Activated naive CD4-positive, alpha-beta T cell treated with anti-CD3 and anti-CD28 coated beads, Interleukin-2, amount 50 U/mL, for 24 hours (primary cell): Measurements from ENCODE around the gene IFNAR1.
A peak's percentile ranks its signal among the peaks of the same experiment; 100 is the strongest.

Source experiments
- H3K27ac Mint-ChIP-seq: one replicate; pipeline ENCODE4 v1.8.0; 2021; ENCODE audit warnings: mild to moderate bottlenecking, mixed read lengths
- H3K27me3 Mint-ChIP-seq: one replicate; pipeline ENCODE4 v1.8.0; 2021; ENCODE audit warnings: mixed read lengths
- H3K36me3 Mint-ChIP-seq: one replicate; pipeline ENCODE4 v1.8.0; 2021; ENCODE audit warnings: mixed read lengths
- H3K4me1 Mint-ChIP-seq: one replicate; pipeline ENCODE4 v1.8.0; 2021; ENCODE audit warnings: mixed read lengths
- H3K4me3 Mint-ChIP-seq: one replicate; pipeline ENCODE4 v1.8.0; 2021; ENCODE audit warnings: mild to moderate bottlenecking, mixed read lengths
- H3K9me3 Mint-ChIP-seq: one replicate; pipeline ENCODE4 v1.8.0; 2021; ENCODE audit warnings: mixed read lengths

IFNAR1 gene

DNA sequence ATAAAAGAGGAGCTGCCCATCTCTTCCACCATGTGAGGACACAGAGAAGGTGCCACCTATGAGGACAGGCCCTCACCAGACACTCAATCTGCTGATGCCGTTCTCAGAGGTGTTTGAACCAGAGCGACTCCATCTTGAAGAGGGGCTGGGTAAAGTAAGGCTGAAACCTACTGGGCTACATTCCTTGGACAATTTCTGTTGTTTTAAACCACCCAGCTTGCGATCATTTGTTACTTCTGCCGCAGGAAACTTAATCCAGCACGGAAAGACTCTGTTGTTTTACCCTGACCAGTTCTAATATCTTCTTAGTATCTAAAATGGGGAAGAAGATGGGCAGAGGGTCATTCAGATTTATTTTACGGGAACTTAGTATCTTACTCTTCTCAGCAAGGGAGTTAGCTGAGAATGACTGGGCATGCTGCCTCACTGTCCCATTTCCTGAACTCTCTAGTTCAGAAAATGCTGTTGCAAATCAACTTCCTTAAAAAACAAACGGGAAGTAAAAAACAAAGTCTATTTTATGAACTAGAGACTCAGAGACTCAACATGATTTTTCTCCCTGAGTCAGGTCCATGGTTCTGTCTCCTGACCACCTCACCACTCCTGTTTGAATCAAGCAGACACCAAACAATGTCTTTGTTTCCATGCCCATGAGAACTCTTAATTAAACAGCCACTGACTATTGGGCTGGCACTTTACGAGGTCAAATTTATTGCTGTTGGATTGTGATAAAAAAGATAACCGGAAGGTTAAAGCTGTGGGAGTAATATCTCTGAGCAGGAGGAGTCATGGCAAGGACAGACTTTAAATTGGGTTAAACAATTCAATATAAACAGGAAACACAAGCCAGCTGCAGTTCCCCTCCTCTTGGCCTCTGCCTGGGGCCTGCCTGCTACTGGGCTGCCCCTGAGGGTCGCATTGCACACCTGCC is 23.8 kb upstream of the IFNAR1 start:
- peak overlapping the region; percentile 26 for H3K4me3 Mint-ChIP-seq
- peak overlapping the region; percentile 81 for H3K27ac Mint-ChIP-seq
- no peaks in the 10 kb centered on the region for H3K27me3 Mint-ChIP-seq
- H3K4me1 Mint-ChIP-seq, result peaks cover 63% of the 10 kb centered on the region
- no peaks in the 10 kb centered on the region for H3K9me3 Mint-ChIP-seq
- peaks cover 1% of the 10 kb centered on the region for H3K36me3 Mint-ChIP-seq

DNA sequence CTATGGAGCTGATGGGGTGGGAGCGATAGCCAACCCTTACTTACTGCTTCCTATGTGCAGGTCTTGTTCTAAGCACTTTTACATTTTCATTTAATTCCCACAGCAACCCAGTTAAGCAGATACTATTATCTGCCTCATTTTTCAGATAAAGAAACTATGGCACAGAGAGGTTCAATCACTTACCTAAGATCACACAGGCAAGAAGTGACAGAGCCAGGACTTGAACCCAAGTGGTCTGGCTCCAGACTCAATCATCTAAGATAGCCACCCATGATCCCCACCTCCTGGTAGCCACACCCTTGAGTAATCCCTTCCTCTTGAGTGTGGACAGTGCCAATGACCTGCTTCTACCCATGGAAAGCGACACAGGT is 23.2 kb upstream of the IFNAR1 start:
- Mint-ChIP-seq H3K9me3 (no peaks in the 10 kb centered on the region), H3K4me1 (peaks cover 63% of the 10 kb centered on the region), H3K36me3 (peaks cover 1% of the 10 kb centered on the region), H3K27me3 (no peaks in the 10 kb centered on the region), H3K4me3 (no peak overlapping the region), H3K27ac (no peak overlapping the region)

DNA sequence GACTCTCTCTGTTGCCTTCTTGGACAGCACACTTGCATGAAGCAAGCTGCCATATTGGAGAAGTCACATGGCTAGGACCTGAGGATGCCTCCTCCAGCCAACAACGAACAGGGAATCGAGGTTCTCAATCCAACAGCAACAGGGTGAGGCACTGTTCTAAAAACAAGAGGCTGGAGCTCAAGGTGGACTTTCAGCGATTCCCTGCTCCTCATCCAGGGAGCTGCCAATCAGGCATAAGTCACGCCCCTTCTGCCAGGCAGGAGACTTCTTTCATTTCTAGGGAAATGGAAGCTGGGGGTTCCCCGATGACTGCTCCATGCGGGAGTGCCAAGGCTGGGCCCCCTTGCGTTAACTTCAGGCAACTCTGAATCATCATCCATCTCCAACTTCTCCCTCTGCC is 22.7 kb upstream of the IFNAR1 start:
- H3K27ac Mint-ChIP-seq, result peak overlapping the region; percentile 63
- H3K4me3 Mint-ChIP-seq, result no peak overlapping the region
- H3K4me1 Mint-ChIP-seq, result peaks cover 62% of the 10 kb centered on the region

GRCh38 chr21:33302796-33303195 is 22.0 kb upstream of the IFNAR1 start:
- Mint-ChIP-seq H3K27me3 (no peaks in the 10 kb centered on the region), H3K9me3 (no peaks in the 10 kb centered on the region), H3K4me1 (peaks cover 57% of the 10 kb centered on the region), H3K4me3 (no peak overlapping the region), H3K27ac (no peak overlapping the region), H3K36me3 (no peaks in the 10 kb centered on the region)

More for the DNA sequence above, 22.7 kb upstream of the IFNAR1 start:
- peaks cover 1% of the 10 kb centered on the region for H3K36me3 Mint-ChIP-seq
- H3K27me3 Mint-ChIP-seq, result no peaks in the 10 kb centered on the region
- no peaks in the 10 kb centered on the region for H3K9me3 Mint-ChIP-seq

- Mint-ChIP-seq H3K27me3 (no peaks in the 10 kb centered on the region), H3K9me3 (no peaks in the 10 kb centered on the region), H3K36me3 (no peaks in the 10 kb centered on the region), H3K4me3 (no peak overlapping the region), H3K4me1 (peaks cover 48% of the 10 kb centered on the region), H3K27ac (no peak overlapping the region)
Observed at GRCh38 chr21:33305344-33305671, 19.5 kb upstream of the IFNAR1 start.

DNA sequence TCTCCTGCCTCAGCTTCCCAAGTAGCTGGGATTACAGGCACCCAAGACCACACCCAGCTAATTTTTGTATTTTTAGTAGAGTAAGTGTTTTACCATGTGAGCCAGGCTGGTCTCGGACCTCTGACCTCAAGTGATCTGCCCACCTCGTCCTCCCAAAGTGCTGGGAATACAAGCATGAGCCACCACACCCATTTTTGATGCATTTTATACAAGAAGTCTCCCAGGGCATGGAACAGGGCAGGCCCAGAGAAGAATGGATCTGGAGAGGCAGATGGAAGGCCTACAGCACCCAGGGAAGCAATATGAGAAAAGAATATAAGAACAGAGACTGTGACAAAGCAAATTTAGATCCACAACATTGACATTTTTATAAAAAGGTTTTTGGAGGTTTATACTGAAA is 18.8 kb upstream of the IFNAR1 start:
- Mint-ChIP-seq H3K9me3 (no peaks in the 10 kb centered on the region), H3K36me3 (no peaks in the 10 kb centered on the region), H3K4me3 (no peak overlapping the region), H3K4me1 (peaks cover 42% of the 10 kb centered on the region), H3K27me3 (no peaks in the 10 kb centered on the region), H3K27ac (no peak overlapping the region)

GRCh38 chr21:33308586-33309490 is 15.9 kb upstream of the IFNAR1 start:
- H3K36me3 Mint-ChIP-seq, result no peaks in the 10 kb centered on the region
- peaks cover 26% of the 10 kb centered on the region for H3K4me1 Mint-ChIP-seq
- H3K27me3 Mint-ChIP-seq, result no peaks in the 10 kb centered on the region
- H3K9me3 Mint-ChIP-seq, result no peaks in the 10 kb centered on the region
- H3K27ac Mint-ChIP-seq, result no peak overlapping the region
- no peak overlapping the region for H3K4me3 Mint-ChIP-seq

DNA sequence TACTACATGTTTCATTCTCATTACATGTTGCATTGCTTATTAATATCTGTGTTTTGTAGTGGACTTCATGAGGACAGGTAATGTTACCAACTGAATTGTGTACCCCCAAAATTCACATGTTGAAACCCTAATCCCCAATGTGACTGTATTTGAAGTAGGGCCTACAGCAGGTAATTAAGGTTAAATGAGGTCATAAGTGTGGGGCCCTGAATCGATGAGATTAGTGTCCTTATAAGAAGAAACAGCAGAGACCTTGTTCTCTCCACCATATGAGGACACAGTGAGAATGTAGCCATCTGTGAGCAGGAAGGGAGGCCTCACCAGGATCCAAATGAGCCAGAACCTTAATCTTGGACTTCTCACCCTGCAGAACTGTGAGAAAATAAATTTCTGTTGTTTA is 15.0 kb upstream of the IFNAR1 start:
- Mint-ChIP-seq H3K9me3 (no peaks in the 10 kb centered on the region), H3K27me3 (no peaks in the 10 kb centered on the region), H3K4me3 (no peak overlapping the region), H3K4me1 (peaks cover 21% of the 10 kb centered on the region), H3K27ac (no peak overlapping the region), H3K36me3 (no peaks in the 10 kb centered on the region)

DNA sequence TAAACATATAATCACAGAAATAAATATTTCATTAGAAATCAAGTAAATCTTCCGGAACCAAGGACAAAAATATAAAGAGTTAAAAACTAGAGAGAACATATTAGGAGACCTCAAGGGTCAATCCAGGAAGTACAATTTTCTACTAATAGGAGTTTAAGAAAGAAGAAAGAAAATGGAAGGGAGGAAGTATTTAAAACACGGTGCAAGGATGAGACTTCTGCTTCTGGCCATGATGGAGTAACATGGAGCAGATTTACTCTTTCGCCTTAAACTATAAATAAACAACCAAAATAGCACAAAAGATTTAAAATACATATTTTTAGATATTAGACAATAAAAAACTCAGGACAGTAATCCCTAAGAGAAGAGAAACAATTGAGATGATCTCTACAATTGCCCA is 12.6 kb upstream of the IFNAR1 start:
- Mint-ChIP-seq H3K9me3 (no peaks in the 10 kb centered on the region), H3K36me3 (no peaks in the 10 kb centered on the region), H3K4me3 (no peak overlapping the region), H3K27ac (no peak overlapping the region), H3K27me3 (no peaks in the 10 kb centered on the region), H3K4me1 (peaks cover 19% of the 10 kb centered on the region)

GRCh38 chr21:33313183-33313582 is 11.6 kb upstream of the IFNAR1 start:
- Mint-ChIP-seq H3K4me1 (peaks cover 13% of the 10 kb centered on the region), H3K36me3 (no peaks in the 10 kb centered on the region), H3K27ac (no peak overlapping the region), H3K9me3 (no peaks in the 10 kb centered on the region), H3K27me3 (no peaks in the 10 kb centered on the region), H3K4me3 (no peak overlapping the region)

GRCh38 chr21:33313611-33314010 is 11.2 kb upstream of the IFNAR1 start:
- peaks cover 9% of the 10 kb centered on the region for H3K4me1 Mint-ChIP-seq
- H3K27me3 Mint-ChIP-seq, result no peaks in the 10 kb centered on the region
- no peaks in the 10 kb centered on the region for H3K9me3 Mint-ChIP-seq
- H3K4me3 Mint-ChIP-seq, result no peak overlapping the region
- no peak overlapping the region for H3K27ac Mint-ChIP-seq
- H3K36me3 Mint-ChIP-seq, result no peaks in the 10 kb centered on the region

- no peaks in the 10 kb centered on the region for H3K36me3 Mint-ChIP-seq
- peaks cover 4% of the 10 kb centered on the region for H3K4me1 Mint-ChIP-seq
- H3K27me3 Mint-ChIP-seq, result no peaks in the 10 kb centered on the region
- no peak overlapping the region for H3K4me3 Mint-ChIP-seq
- H3K9me3 Mint-ChIP-seq, result no peaks in the 10 kb centered on the region
- H3K27ac Mint-ChIP-seq, result no peak overlapping the region
Observed at GRCh38 chr21:33314111-33314510, 10.7 kb upstream of the IFNAR1 start.

GRCh38 chr21:33315946-33316710 is 8.6 kb upstream of the IFNAR1 start:
- no peak overlapping the region for H3K4me3 Mint-ChIP-seq
- H3K27ac Mint-ChIP-seq, result no peak overlapping the region
- H3K27me3 Mint-ChIP-seq, result no peaks in the 10 kb centered on the region
- no peaks in the 10 kb centered on the region for H3K4me1 Mint-ChIP-seq
- no peaks in the 10 kb centered on the region for H3K36me3 Mint-ChIP-seq
- H3K9me3 Mint-ChIP-seq, result no peaks in the 10 kb centered on the region

- Mint-ChIP-seq H3K27ac (no peak overlapping the region), H3K36me3 (no peaks in the 10 kb centered on the region), H3K4me3 (no peak overlapping the region), H3K27me3 (no peaks in the 10 kb centered on the region), H3K9me3 (no peaks in the 10 kb centered on the region), H3K4me1 (no peaks in the 10 kb centered on the region)
Observed at GRCh38 chr21:33317145-33317544, 7.6 kb upstream of the IFNAR1 start.

DNA sequence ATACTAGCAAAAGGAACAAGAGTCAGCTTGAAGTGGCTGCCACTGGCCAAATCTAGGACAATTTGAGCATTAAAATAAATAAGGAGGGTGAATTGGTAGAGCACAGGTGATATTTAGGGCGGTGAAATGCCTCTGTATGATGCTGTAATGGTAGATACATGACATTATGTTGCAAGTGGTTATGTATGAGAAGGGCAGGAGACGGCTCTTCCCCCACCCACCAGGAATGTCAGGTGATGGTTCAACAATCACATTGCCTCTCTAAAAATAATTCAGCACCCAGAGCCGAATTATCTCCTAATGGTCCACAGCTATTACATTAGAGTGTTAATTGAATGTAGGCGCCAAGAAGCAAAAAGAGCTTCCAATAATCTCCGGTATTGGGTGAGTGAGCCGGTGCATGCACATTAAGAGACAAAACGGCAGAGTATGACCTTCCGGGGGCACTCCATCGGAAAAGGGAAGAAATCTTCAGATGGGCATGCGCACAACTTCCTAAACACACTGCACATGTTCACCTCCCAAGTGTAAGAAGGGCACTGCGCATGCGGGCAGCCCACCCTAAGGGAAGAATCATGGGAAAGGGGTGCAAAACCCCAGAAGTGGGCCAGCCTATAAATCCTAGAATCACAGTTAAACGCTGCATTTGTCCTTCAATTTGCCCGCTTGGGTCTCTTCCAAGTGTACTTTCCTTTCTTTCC is 6.8 kb upstream of the IFNAR1 start:
- H3K27me3 Mint-ChIP-seq, result no peaks in the 10 kb centered on the region
- no peak overlapping the region for H3K27ac Mint-ChIP-seq
- no peaks in the 10 kb centered on the region for H3K9me3 Mint-ChIP-seq
- no peak overlapping the region for H3K4me3 Mint-ChIP-seq
- H3K36me3 Mint-ChIP-seq, result no peaks in the 10 kb centered on the region
- H3K4me1 Mint-ChIP-seq, result no peaks in the 10 kb centered on the region
